ENCODE data around the gene PRDM16. TPM values are rescaled to one million over a fixed set of nuclear protein-coding genes. Genes with fewer than 3 reads are reported as not detected.

The PRDM16 gene
- total RNA-seq, 1 experiment from 2014 or later = 0.09 TPM

GRCh38 chr1:3289502-3289901 is 220.5 kb downstream of the PRDM16 start:
- BruUV-seq (replicated peaks) = no TSS peak
- no peak for TF ChIP-seq CTCF (IDR thresholded peaks at IDR 0.05; ENCODE audit: unreplicated experiment)
- no peaks in the 10 kb centered on the region for H3K9me3 Mint-ChIP-seq (ENCODE audit: low read depth, unreplicated experiment)
- DNase-seq = no peak
- H3K27me3 Mint-ChIP-seq (ENCODE audit: unreplicated experiment) = peaks cover 21% of the 10 kb centered on the region
- H3K4me3 Mint-ChIP-seq (ENCODE audit: low read depth, unreplicated experiment) = no peak overlapping the region
- CTCF ChIA-PET = no interaction called here
- intact Hi-C loops (cut with micrococcal nuclease; ENCODE audit: unreplicated experiment) = no loop called here
- no peak overlapping the region for H3K27ac Mint-ChIP-seq (ENCODE audit: unreplicated experiment)
- no peaks in the 10 kb centered on the region for H3K36me3 Mint-ChIP-seq (ENCODE audit: insufficient read depth, unreplicated experiment)
- H3K4me1 Mint-ChIP-seq (ENCODE audit: low read depth, unreplicated experiment) = peaks cover 15% of the 10 kb centered on the region

DNA sequence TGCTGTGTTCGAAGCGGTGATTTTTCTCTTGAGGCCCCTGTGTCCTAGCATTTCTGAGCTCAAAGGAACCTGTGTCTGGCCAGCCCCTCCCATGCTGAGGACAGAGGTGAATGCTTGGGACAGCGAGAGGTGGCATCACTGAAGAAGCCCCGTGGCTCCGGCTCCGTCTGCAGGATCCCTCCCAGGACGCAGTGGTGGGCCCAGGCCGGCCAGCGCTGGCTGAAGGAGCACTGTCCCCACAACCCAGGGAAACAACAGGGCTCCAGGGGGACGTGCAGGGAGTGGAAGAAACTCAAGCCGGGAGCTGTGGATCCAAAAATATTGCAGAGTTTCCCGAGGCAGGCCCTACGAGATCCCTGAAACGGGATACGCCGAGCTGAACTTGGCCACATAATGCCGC is 221.4 kb downstream of the PRDM16 start:
- Mint-ChIP-seq H3K4me3 (ENCODE audit: low read depth, unreplicated experiment) (no peak overlapping the region), H3K27ac (ENCODE audit: unreplicated experiment) (no peak overlapping the region), H3K9me3 (ENCODE audit: low read depth, unreplicated experiment) (no peaks in the 10 kb centered on the region), H3K27me3 (ENCODE audit: unreplicated experiment) (peaks cover 25% of the 10 kb centered on the region), H3K36me3 (ENCODE audit: insufficient read depth, unreplicated experiment) (no peaks in the 10 kb centered on the region), H3K4me1 (ENCODE audit: low read depth, unreplicated experiment) (peaks cover 15% of the 10 kb centered on the region)
- CTCF ChIA-PET = no interaction called here
- DNase-seq = no peak
- no TSS peak for BruUV-seq (replicated peaks)
- intact Hi-C loops (cut with micrococcal nuclease; ENCODE audit: unreplicated experiment) = no loop called here
- no peak for TF ChIP-seq CTCF (IDR thresholded peaks at IDR 0.05; ENCODE audit: unreplicated experiment)

- Mint-ChIP-seq H3K27ac (ENCODE audit: unreplicated experiment) (no peak overlapping the region), H3K4me3 (ENCODE audit: low read depth, unreplicated experiment) (no peak overlapping the region), H3K27me3 (ENCODE audit: unreplicated experiment) (peaks cover 25% of the 10 kb centered on the region), H3K9me3 (ENCODE audit: low read depth, unreplicated experiment) (no peaks in the 10 kb centered on the region), H3K36me3 (ENCODE audit: insufficient read depth, unreplicated experiment) (no peaks in the 10 kb centered on the region), H3K4me1 (ENCODE audit: low read depth, unreplicated experiment) (peaks cover 15% of the 10 kb centered on the region)
- no peak for TF ChIP-seq CTCF (IDR thresholded peaks at IDR 0.05; ENCODE audit: unreplicated experiment)
- intact Hi-C loops (cut with micrococcal nuclease; ENCODE audit: unreplicated experiment) = no loop called here
- CTCF ChIA-PET = no interaction called here
- no peak for DNase-seq
- BruUV-seq (replicated peaks) = no TSS peak
These were observed 221.9 kb downstream of the PRDM16 start for GRCh38 chr1:3290915-3291314.

- no peak for TF ChIP-seq CTCF (IDR thresholded peaks at IDR 0.05; ENCODE audit: unreplicated experiment)
- H3K4me3 Mint-ChIP-seq (ENCODE audit: low read depth, unreplicated experiment) = no peak overlapping the region
- intact Hi-C loops (cut with micrococcal nuclease; ENCODE audit: unreplicated experiment) = no loop called here
- no peaks in the 10 kb centered on the region for H3K36me3 Mint-ChIP-seq (ENCODE audit: insufficient read depth, unreplicated experiment)
- peaks cover 25% of the 10 kb centered on the region for H3K27me3 Mint-ChIP-seq (ENCODE audit: unreplicated experiment)
- CTCF ChIA-PET = no interaction called here
- peaks cover 15% of the 10 kb centered on the region for H3K4me1 Mint-ChIP-seq (ENCODE audit: low read depth, unreplicated experiment)
- no peak overlapping the region for H3K27ac Mint-ChIP-seq (ENCODE audit: unreplicated experiment)
- DNase-seq = no peak
- H3K9me3 Mint-ChIP-seq (ENCODE audit: low read depth, unreplicated experiment) = no peaks in the 10 kb centered on the region
- BruUV-seq (replicated peaks) = no TSS peak
These were observed 223.2 kb downstream of the PRDM16 start for GRCh38 chr1:3292051-3292722.
